Measurements from ENCODE around the gene SERGEF. TPM values are rescaled to one million over a fixed set of nuclear protein-coding genes. Genes with fewer than 3 reads are reported as not detected.

SERGEF gene
- total and polyA plus RNA-seq, 2 of the 4 experiments (the other 2 are of a cell fraction): 12.2 to 18.1 TPM

GRCh38 chr11:17788084-17788483 is 224.8 kb downstream of the SERGEF start:
- Histone ChIP-seq H2BK5ac (ENCODE audit: low read depth, low read length, poor library complexity, severe bottlenecking) (peak overlapping the region; percentile 99), H2AK9ac (replicated peaks; ENCODE audit: low read depth, low read length, poor library complexity) (peak overlapping the region; percentile 75), H4K91ac (ENCODE audit: insufficient read depth, low read depth, low read length) (peak overlapping the region; percentile 89), H3K4me3 (ENCODE audit: insufficient read depth, low read depth, low read length) (no peak overlapping the region), H3K9ac (ENCODE audit: low read depth, low read length) (no peak overlapping the region), H2BK120ac (ENCODE audit: low read depth, low read length) (peak overlapping the region; percentile 98), H2AFZ (replicated peaks; ENCODE audit: low read length, poor library complexity) (no peak overlapping the region), H3K23ac (ENCODE audit: low read depth, low read length) (peak overlapping the region; percentile 78; the same call in 1 of the 2 replicates), H3K27ac (ENCODE audit: insufficient read depth, low read length) (no peak overlapping the region), H4K5ac (ENCODE audit: low read depth, low read length) (peak overlapping the region; percentile 62; the same call in 1 of the 2 replicates), H3K79me1 (ENCODE audit: low read depth in 1 of 2, low read length in 2 of 2) (peaks cover 0 to 13% of the 10 kb centered on the region in 2 experiments; a peak in 1 of 4 replicates), H3K9me3 (ENCODE audit: control insufficient read depth, insufficient read depth, low read length) (no peaks in the 10 kb centered on the region), H3K9me1 (ENCODE audit: insufficient read depth, low read length) (peaks cover 33% of the 10 kb centered on the region), H4K20me1 (ENCODE audit: insufficient read depth, low read length) (no peaks in the 10 kb centered on the region), H3K27me3 (ENCODE audit: control insufficient read depth, insufficient read depth, low read length) (no peaks in the 10 kb centered on the region), H2AK5ac (ENCODE audit: low read depth, low read length) (peak overlapping the region; percentile 95), H2BK20ac (ENCODE audit: low read depth, low read length) (peak overlapping the region; percentile 95), H3K14ac (replicated peaks; ENCODE audit: low read depth, low read length) (peak overlapping the region; percentile 83), H3K4me1 (ENCODE audit: control insufficient read depth, insufficient read depth, low read length) (peaks cover 20% of the 10 kb centered on the region), H3K36me3 (ENCODE audit: control insufficient read depth, insufficient read depth, low read length) (no peaks in the 10 kb centered on the region), H3K56ac (ENCODE audit: extremely low read depth, insufficient read depth, low read length) (peak overlapping the region; percentile 64; the same call in 1 of the 2 replicates), H3K4me2 (ENCODE audit: low read depth, low read length) (no peak overlapping the region), H3K4ac (ENCODE audit: low read depth, low read length) (peak overlapping the region; percentile 96), H4K8ac (ENCODE audit: low read depth in 2 of 2, low read length in 2 of 2) (peak overlapping the region; percentile 14 to 88; a peak in 3 of 4 replicates), H2BK15ac (ENCODE audit: low read depth, low read length) (peak overlapping the region; percentile 49; the same call in 2 of the 3 replicates), H3K18ac (ENCODE audit: low read depth, low read length) (peak overlapping the region; percentile 89; the same call in 1 of the 2 replicates)
- BruUV-seq (replicated peaks): no TSS peak
- intact Hi-C loops (cut with micrococcal nuclease): no loop called here
- DNase-seq (no peak), ATAC-seq (ENCODE audit: low read depth) (no peak)
- no CpG with 5 or more reads among the region's 5 CpGs for WGBS, 2 experiments (ENCODE audit: extremely low coverage in 2 of 2, insufficient read length in 1 of 2)
- dilution Hi-C loops (cut with HindIII; ENCODE audit: low sequenced_read_pairs, unreplicated experiment): no loop called here
- in situ Hi-C loops (cut with MboI; ENCODE audit: low sequenced_read_pairs): no loop called here
- no peak for TF ChIP-seq RAD21 (IDR thresholded peaks at IDR 0.05; ENCODE audit: low read length)
- no peak for TF ChIP-seq RFX5 (IDR thresholded peaks at IDR 0.05; ENCODE audit: low read depth, low read length)
- no peak for TF ChIP-seq BHLHE40 (IDR thresholded peaks at IDR 0.05; ENCODE audit: low read depth, low read length)
- TF ChIP-seq MXI1 (IDR thresholded peaks at IDR 0.05; ENCODE audit: borderline replicate concordance, low read depth, low read length): no peak
- no peak for TF ChIP-seq RCOR1 (IDR thresholded peaks at IDR 0.05; ENCODE audit: insufficient replicate concordance, low read length)
- TF ChIP-seq ELK1 (IDR thresholded peaks at IDR 0.05; ENCODE audit: borderline replicate concordance, low read depth, low read length): no peak
- no peak for TF ChIP-seq FOS (IDR thresholded peaks at IDR 0.05; ENCODE audit: low read depth, low read length)
- no peak for TF ChIP-seq CTCF (conservative IDR thresholded peaks at IDR 0.05; ENCODE audit: low read depth, low read length)
- no peak for TF ChIP-seq NFE2L2 (IDR thresholded peaks at IDR 0.05; ENCODE audit: low read depth, low read length)
- TF ChIP-seq SMC3 (IDR thresholded peaks at IDR 0.05; ENCODE audit: low read depth, low read length): no peak
- TF ChIP-seq POLR2A (IDR thresholded peaks at IDR 0.05; ENCODE audit: low read depth, low read length): no peak
- no peak for TF ChIP-seq MAZ (IDR thresholded peaks at IDR 0.05; ENCODE audit: borderline replicate concordance, low read depth, low read length)
- no peak for TF ChIP-seq CEBPB (IDR thresholded peaks at IDR 0.05; ENCODE audit: low read depth, low read length)
- TF ChIP-seq USF2 (IDR thresholded peaks at IDR 0.05; ENCODE audit: low read depth, low read length): no peak
- POLR2A ChIA-PET (ENCODE audit: unreplicated experiment): no interaction called here
- CTCF ChIA-PET: no interaction called here

Measured in IMR-90 (cell line).